HepG2 (cell line): ENCODE results near the gene NELFB. TPM values are rescaled to one million over a fixed set of nuclear protein-coding genes. Genes with fewer than 3 reads are reported as not detected.

Experiments used
- CCAR2 ChIP-seq: fragments of 200-400 bp; formaldehyde crosslinking; optimal IDR thresholded peaks from 2 replicates; pipeline ENCODE3; 2018; ENCODE audit warnings: low read depth, mild to moderate bottlenecking, low read length, moderate library complexity
- IKZF4 ChIP-seq: sonication (generic); formaldehyde crosslinking; IDR thresholded peaks from 2 replicates; pipeline ENCODE4 v1.5.1; 2020; ENCODE audit warnings: borderline replicate concordance, mild to moderate bottlenecking, low read depth, missing genetic modification reagents; ENCODE audit errors: not compliant biosample characterization
- MEF2D ChIP-seq: sonication (generic); formaldehyde crosslinking; IDR thresholded peaks from 2 replicates; pipeline ENCODE4 v1.5.1; 2020; ENCODE audit warnings: mild to moderate bottlenecking, missing genetic modification reagents
- NAIF1 ChIP-seq: sonication (generic); formaldehyde crosslinking; IDR thresholded peaks from 2 replicates; pipeline ENCODE4 v1.5.0; 2020; ENCODE audit warnings: mild to moderate bottlenecking, missing genetic modification reagents, borderline replicate concordance
- PPARG ChIP-seq: conservative IDR thresholded peaks from 2 replicates; pipeline ENCODE4 v1.6.1; 2016; ENCODE audit warnings: missing biosample characterization, missing genetic modification reagents
- RFX5 ChIP-seq: IDR thresholded peaks from 2 replicates; pipeline ENCODE4 v1.6.1; 2011; ENCODE audit warnings: low read depth, low read length, improper control_type of control experiment
- ZFP62 ChIP-seq: sonication (generic); formaldehyde crosslinking; IDR thresholded peaks from 2 replicates; pipeline ENCODE4 v1.4.0; 2020; ENCODE audit warnings: missing genetic modification reagents
- ZNF282 ChIP-seq: fragments of 450-650 bp; IDR thresholded peaks from 2 replicates; pipeline ENCODE4 v1.6.1; 2018; ENCODE audit not compliant: partially characterized antibody
- ZNF329 ChIP-seq: sonication (generic); formaldehyde crosslinking; IDR thresholded peaks from 2 replicates; pipeline ENCODE4 v1.9.0; 2021; ENCODE audit warnings: low read depth, mild to moderate bottlenecking, missing genetic modification reagents
- ZNF430 ChIP-seq: sonication (generic); formaldehyde crosslinking; IDR thresholded peaks from 2 replicates; pipeline ENCODE4 v1.9.0; 2021; ENCODE audit warnings: mild to moderate bottlenecking, missing genetic modification reagents
- ZSCAN12 ChIP-seq: sonication (generic); formaldehyde crosslinking; IDR thresholded peaks from 2 replicates; pipeline ENCODE4 v1.9.0; 2021; ENCODE audit warnings: mild to moderate bottlenecking, missing genetic modification reagents
- polyA plus RNA-seq, 8 experiments: library from polyadenylated mRNA; depleted of rRNA in 3 of 8; stranded (reverse) in 7 of 8; unstranded in 1 of 8; fragments of >200 nt; fragmentation: Illumina TruSeq in 4 of 8; extraction: Trizol in 4 of 8; gene quantifications; 2 replicates each; pipeline versions ENCODE4 v1.2.1 to v1.2.3, GENCODE V29; 2011 to 2016; ENCODE audit warnings: low read depth in 4 of 8, missing spikeins in 1 of 8, mixed read lengths in 1 of 8; ENCODE audit not compliant: insufficient read depth in 1 of 8
- total RNA-seq, 5 experiments: library from RNA; depleted of rRNA; stranded (reverse); fragments of >200 nt; fragmentation: Illumina TruSeq; extraction: Trizol; gene quantifications; 2 replicates each; pipeline ENCODE4 v1.2.3, GENCODE V29; 2016; ENCODE audit warnings: low read depth in 1 of 5
- TF ChIP-seq, protein P1 (sequence below): sonication (generic); formaldehyde crosslinking; IDR thresholded peaks from 2 replicates; pipeline ENCODE4 v1.5.0; 2020; ENCODE audit warnings: mild to moderate bottlenecking, missing genetic modification reagents
- TF ChIP-seq, protein P2 (sequence below): sonication (generic); IDR thresholded peaks from 2 replicates; pipeline ENCODE4 v1.6.1; 2016; ENCODE audit warnings: low read depth, borderline replicate concordance
- TF ChIP-seq, protein P3 (sequence below): sonication (generic); formaldehyde crosslinking; IDR thresholded peaks from 2 replicates; pipeline ENCODE4 v1.4.0; 2020; ENCODE audit warnings: missing genetic modification reagents, borderline replicate concordance
- TF ChIP-seq, protein P4 (sequence below): sonication (generic); formaldehyde crosslinking; IDR thresholded peaks from 2 replicates; pipeline ENCODE4 v1.4.0; 2020; ENCODE audit warnings: missing genetic modification reagents
- TF ChIP-seq, protein P5 (sequence below): sonication (generic); formaldehyde crosslinking; IDR thresholded peaks from 2 replicates; pipeline ENCODE4 v1.4.0; 2020; ENCODE audit warnings: missing genetic modification reagents, borderline replicate concordance

Gene NELFB
- total and polyA plus RNA-seq, 2 of the 13 experiments (the other 11 are each of a cell fraction or from before 2014, with no cell fraction given) = 26.5 to 45.8 TPM

DNA sequence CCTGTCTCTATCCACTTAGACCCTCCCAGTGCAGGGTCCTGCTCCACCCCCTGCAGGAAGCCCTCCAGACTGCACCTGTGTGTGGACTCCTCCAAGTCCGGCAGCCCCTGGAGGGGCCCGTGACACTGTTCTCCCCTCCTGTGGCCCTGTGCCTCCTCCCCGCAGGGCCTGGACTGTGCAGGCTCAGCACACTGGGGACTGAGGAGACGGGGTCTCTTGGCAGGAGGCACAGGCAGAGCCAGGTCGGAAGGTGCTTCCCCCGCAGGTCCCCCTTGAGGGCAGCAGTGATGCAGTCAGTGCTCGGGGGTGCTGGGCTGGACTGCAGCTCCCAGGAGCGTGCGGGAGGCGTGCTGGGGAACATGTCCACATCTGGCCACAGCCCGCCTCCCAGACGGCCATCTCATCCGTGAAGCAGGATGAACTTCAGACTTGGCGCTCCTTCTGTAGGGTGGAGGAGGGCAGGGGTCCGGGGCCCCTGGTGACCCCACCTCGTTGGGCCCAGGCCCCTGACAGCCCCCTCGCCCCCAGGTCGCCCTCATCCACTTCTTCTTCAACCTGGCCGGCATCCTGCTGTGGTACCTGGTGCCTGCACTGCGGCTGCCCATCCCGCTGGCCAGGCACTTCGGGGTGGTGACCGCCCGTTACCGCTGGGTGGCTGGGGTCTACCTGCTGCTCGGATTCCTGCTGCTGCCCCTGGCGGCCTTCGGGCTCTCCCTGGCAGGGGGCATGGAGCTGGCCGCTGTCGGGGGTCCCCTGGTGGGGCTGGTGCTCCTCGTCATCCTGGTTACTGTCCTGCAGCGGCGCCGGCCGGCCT lies 19.5 kb upstream of the NELFB start (continued):
- TF ChIP-seq, protein P1, sequence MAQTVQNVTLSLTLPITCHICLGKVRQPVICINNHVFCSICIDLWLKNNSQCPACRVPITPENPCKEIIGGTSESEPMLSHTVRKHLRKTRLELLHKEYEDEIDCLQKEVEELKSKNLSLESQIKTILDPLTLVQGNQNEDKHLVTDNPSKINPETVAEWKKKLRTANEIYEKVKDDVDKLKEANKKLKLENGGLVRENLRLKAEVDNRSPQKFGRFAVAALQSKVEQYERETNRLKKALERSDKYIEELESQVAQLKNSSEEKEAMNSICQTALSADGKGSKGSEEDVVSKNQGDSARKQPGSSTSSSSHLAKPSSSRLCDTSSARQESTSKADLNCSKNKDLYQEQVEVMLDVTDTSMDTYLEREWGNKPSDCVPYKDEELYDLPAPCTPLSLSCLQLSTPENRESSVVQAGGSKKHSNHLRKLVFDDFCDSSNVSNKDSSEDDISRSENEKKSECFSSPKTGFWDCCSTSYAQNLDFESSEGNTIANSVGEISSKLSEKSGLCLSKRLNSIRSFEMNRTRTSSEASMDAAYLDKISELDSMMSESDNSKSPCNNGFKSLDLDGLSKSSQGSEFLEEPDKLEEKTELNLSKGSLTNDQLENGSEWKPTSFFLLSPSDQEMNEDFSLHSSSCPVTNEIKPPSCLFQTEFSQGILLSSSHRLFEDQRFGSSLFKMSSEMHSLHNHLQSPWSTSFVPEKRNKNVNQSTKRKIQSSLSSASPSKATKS (CRISPR knock-in tag) = no peak
- TF ChIP-seq RFX5 (no peak), IKZF4 (CRISPR knock-in tag) (peak; percentile 75), CCAR2 (no peak), MEF2D (CRISPR knock-in tag) (no peak), ZNF282 (no peak), PPARG (CRISPR knock-in tag) (no peak), ZNF430 (CRISPR knock-in tag) (peak; percentile 38; the same call in 1 of the 2 replicates), NAIF1 (CRISPR knock-in tag) (0 out of 2 replicates have a peak, but pooled peaks have one; percentile 12), ZSCAN12 (CRISPR knock-in tag) (no peak), ZNF329 (CRISPR knock-in tag) (no peak), ZFP62 (no peak)
- TF ChIP-seq, protein P2, sequence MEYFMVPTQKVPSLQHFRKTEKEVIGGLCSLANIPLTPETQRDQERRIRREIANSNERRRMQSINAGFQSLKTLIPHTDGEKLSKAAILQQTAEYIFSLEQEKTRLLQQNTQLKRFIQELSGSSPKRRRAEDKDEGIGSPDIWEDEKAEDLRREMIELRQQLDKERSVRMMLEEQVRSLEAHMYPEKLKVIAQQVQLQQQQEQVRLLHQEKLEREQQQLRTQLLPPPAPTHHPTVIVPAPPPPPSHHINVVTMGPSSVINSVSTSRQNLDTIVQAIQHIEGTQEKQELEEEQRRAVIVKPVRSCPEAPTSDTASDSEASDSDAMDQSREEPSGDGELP = no peak
- TF ChIP-seq, protein P3, sequence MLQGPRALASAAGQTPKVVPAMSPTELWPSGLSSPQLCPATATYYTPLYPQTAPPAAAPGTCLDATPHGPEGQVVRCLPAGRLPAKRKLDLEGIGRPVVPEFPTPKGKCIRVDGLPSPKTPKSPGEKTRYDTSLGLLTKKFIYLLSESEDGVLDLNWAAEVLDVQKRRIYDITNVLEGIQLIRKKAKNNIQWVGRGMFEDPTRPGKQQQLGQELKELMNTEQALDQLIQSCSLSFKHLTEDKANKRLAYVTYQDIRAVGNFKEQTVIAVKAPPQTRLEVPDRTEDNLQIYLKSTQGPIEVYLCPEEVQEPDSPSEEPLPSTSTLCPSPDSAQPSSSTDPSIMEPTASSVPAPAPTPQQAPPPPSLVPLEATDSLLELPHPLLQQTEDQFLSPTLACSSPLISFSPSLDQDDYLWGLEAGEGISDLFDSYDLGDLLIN = no peak
- TF ChIP-seq, protein P4, sequence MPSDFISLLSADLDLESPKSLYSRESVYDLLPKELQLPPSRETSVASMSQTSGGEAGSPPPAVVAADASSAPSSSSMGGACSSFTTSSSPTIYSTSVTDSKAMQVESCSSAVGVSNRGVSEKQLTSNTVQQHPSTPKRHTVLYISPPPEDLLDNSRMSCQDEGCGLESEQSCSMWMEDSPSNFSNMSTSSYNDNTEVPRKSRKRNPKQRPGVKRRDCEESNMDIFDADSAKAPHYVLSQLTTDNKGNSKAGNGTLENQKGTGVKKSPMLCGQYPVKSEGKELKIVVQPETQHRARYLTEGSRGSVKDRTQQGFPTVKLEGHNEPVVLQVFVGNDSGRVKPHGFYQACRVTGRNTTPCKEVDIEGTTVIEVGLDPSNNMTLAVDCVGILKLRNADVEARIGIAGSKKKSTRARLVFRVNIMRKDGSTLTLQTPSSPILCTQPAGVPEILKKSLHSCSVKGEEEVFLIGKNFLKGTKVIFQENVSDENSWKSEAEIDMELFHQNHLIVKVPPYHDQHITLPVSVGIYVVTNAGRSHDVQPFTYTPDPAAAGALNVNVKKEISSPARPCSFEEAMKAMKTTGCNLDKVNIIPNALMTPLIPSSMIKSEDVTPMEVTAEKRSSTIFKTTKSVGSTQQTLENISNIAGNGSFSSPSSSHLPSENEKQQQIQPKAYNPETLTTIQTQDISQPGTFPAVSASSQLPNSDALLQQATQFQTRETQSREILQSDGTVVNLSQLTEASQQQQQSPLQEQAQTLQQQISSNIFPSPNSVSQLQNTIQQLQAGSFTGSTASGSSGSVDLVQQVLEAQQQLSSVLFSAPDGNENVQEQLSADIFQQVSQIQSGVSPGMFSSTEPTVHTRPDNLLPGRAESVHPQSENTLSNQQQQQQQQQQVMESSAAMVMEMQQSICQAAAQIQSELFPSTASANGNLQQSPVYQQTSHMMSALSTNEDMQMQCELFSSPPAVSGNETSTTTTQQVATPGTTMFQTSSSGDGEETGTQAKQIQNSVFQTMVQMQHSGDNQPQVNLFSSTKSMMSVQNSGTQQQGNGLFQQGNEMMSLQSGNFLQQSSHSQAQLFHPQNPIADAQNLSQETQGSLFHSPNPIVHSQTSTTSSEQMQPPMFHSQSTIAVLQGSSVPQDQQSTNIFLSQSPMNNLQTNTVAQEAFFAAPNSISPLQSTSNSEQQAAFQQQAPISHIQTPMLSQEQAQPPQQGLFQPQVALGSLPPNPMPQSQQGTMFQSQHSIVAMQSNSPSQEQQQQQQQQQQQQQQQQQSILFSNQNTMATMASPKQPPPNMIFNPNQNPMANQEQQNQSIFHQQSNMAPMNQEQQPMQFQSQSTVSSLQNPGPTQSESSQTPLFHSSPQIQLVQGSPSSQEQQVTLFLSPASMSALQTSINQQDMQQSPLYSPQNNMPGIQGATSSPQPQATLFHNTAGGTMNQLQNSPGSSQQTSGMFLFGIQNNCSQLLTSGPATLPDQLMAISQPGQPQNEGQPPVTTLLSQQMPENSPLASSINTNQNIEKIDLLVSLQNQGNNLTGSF (CRISPR knock-in tag) = no peak
- TF ChIP-seq, protein P5, sequence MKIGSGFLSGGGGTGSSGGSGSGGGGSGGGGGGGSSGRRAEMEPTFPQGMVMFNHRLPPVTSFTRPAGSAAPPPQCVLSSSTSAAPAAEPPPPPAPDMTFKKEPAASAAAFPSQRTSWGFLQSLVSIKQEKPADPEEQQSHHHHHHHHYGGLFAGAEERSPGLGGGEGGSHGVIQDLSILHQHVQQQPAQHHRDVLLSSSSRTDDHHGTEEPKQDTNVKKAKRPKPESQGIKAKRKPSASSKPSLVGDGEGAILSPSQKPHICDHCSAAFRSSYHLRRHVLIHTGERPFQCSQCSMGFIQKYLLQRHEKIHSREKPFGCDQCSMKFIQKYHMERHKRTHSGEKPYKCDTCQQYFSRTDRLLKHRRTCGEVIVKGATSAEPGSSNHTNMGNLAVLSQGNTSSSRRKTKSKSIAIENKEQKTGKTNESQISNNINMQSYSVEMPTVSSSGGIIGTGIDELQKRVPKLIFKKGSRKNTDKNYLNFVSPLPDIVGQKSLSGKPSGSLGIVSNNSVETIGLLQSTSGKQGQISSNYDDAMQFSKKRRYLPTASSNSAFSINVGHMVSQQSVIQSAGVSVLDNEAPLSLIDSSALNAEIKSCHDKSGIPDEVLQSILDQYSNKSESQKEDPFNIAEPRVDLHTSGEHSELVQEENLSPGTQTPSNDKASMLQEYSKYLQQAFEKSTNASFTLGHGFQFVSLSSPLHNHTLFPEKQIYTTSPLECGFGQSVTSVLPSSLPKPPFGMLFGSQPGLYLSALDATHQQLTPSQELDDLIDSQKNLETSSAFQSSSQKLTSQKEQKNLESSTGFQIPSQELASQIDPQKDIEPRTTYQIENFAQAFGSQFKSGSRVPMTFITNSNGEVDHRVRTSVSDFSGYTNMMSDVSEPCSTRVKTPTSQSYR = no peak
